HUES48 (cell line): ENCODE results near the gene CPED1.

Experiments
- H3K27ac ChIP-seq: one replicate; pipeline ENCODE4 v1.7.0; 2013; ENCODE audit warnings: low read depth, low read length, inconsistent platforms
- H3K27me3 ChIP-seq: 2 replicates; pipeline ENCODE4 v1.6.1; 2013; ENCODE audit warnings: mild to moderate bottlenecking, low read length; ENCODE audit not compliant: control insufficient read depth, insufficient read depth
- H3K36me3 ChIP-seq: 2 replicates; pipeline ENCODE4 v1.6.1; 2013; ENCODE audit warnings: low read length; ENCODE audit not compliant: control insufficient read depth, insufficient read depth
- H3K4me1 ChIP-seq: 2 replicates; pipeline ENCODE4 v1.6.1; 2013; ENCODE audit warnings: mild to moderate bottlenecking, low read length; ENCODE audit not compliant: control insufficient read depth, insufficient read depth
- H3K4me3 ChIP-seq: 2 replicates; pipeline ENCODE4 v1.5.1; 2013; ENCODE audit warnings: mild to moderate bottlenecking, low read depth, low read length
- H3K9ac ChIP-seq: 2 replicates; pipeline ENCODE4 v1.6.1; 2013; ENCODE audit warnings: mild to moderate bottlenecking, low read depth, low read length, moderate library complexity
- H3K9me3 ChIP-seq: 2 replicates; pipeline ENCODE4 v1.6.1; 2013; ENCODE audit warnings: low read length; ENCODE audit not compliant: control insufficient read depth, insufficient read depth

CPED1 gene

GRCh38 chr7:121275204-121275603, 286.7 kb downstream of the CPED1 start:
- H3K36me3 ChIP-seq: no peaks in the 10 kb centered on the region
- no peak overlapping the region for H3K9ac ChIP-seq
- peaks cover 12% of the 10 kb centered on the region for H3K4me1 ChIP-seq
- H3K4me3 ChIP-seq: no peak overlapping the region
- H3K9me3 ChIP-seq: no peaks in the 10 kb centered on the region
- no peaks in the 10 kb centered on the region for H3K27me3 ChIP-seq
- H3K27ac ChIP-seq: no peak overlapping the region

GRCh38 chr7:121276313-121276712, 287.8 kb downstream of the CPED1 start:
- no peaks in the 10 kb centered on the region for H3K36me3 ChIP-seq
- H3K27ac ChIP-seq: no peak overlapping the region
- no peak overlapping the region for H3K4me3 ChIP-seq
- no peak overlapping the region for H3K9ac ChIP-seq
- no peaks in the 10 kb centered on the region for H3K9me3 ChIP-seq
- H3K4me1 ChIP-seq: peaks cover 12% of the 10 kb centered on the region
- no peaks in the 10 kb centered on the region for H3K27me3 ChIP-seq

DNA sequence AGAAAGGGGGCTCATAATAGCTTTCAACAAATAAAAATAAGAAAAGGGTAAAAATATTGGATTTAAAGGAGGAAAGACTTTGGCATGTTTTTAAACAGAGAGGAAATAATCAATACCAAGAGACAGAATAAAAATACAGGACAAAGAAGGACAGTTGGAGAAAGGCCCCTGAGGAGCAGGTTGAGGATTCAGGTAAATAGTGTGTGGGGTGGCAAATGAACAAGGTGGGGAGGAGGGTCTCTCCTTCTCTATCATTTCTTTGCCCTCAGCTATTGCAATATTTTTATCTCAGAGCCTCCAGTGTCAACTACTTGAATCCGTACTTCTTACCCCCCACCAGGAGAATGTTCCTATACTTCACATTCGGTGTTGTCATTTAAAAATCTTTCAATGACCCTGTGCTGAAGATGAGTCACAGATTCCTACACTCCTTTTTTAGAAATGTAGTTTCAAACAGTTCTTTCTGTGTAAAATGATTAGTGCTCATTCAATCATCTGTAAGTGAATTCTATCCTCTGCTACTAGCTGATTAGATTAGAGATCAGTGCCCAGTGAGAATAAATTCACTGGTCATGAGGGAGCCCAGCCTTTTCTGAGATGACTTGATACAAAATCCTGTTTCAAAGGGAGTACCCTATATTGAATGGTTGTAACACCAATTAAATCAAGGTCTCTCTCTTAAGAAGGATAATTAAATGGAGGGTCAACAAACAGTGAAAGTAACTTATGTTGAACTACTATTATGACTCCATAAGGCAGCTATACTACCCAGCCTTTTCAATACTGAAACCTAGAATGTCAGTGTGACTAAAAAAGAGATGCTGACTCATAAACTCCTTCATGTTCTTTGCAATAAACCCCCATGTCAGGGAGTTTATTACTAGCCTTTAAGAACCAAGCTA, 289.9 kb downstream of the CPED1 start:
- Histone ChIP-seq H3K4me3 (no peak overlapping the region), H3K27me3 (no peaks in the 10 kb centered on the region), H3K4me1 (peaks cover 12% of the 10 kb centered on the region), H3K36me3 (no peaks in the 10 kb centered on the region), H3K9ac (no peak overlapping the region), H3K27ac (peak overlapping the region; percentile 21), H3K9me3 (no peaks in the 10 kb centered on the region)

DNA sequence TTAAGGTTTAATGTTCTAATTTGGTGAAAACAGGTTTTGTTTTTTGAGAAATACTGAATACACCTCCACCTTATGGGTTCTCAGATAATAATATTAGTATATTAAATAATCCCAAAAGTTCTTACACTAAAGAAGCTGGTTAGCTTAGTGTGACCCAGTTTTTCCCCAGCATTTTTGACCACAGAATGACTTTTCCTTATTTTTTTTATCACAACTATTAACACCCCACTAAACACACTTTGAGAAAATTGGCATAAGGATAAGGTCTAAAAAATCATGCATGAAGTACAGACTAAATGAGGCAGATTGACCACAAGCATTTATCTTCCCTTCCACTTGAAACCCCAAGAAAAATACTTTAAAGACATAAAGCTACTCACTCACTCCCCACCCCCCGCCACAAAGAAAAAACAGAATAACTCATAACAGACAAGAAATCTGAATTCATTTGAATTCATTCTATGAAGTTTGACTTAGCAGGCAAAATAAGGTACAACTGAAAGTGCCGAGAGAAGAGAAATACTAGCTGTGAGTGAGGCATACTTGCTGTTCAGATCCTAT, 290.6 kb downstream of the CPED1 start:
- Histone ChIP-seq H3K9ac (no peak overlapping the region), H3K4me1 (peaks cover 12% of the 10 kb centered on the region), H3K27ac (peak overlapping the region; percentile 21)

GRCh38 chr7:121279822-121280221, 291.3 kb downstream of the CPED1 start:
- H3K27me3 ChIP-seq: no peaks in the 10 kb centered on the region
- H3K27ac ChIP-seq: no peak overlapping the region
- no peak overlapping the region for H3K4me3 ChIP-seq
- H3K4me1 ChIP-seq: peaks cover 12% of the 10 kb centered on the region
- no peak overlapping the region for H3K9ac ChIP-seq
- no peaks in the 10 kb centered on the region for H3K36me3 ChIP-seq
- H3K9me3 ChIP-seq: peaks cover 11% of the 10 kb centered on the region

More for the DNA sequence above, 290.6 kb downstream of the CPED1 start:
- Histone ChIP-seq H3K27me3 (no peaks in the 10 kb centered on the region), H3K4me3 (no peak overlapping the region), H3K9me3 (peaks cover 7% of the 10 kb centered on the region), H3K36me3 (no peaks in the 10 kb centered on the region)

DNA sequence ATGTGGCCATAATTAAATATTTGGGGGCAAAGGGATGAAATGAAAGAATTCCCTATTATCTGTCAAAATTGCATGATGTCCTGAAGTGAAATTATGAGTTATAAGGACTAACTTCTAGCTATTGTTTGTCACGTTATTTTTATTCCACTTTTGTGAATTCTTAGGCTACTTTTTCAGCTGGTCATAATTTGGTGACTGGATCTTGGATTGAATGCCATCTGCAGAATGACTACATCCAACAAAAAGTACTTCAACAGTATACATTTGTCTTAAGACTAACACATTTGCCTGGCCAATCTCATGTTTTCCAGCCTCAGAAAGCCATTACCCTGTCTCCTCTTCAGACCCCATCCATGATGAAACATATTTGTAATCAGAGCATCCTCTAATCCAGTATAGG, 292.1 kb downstream of the CPED1 start:
- Histone ChIP-seq H3K9ac (no peak overlapping the region), H3K4me1 (peaks cover 12% of the 10 kb centered on the region), H3K9me3 (peaks cover 19% of the 10 kb centered on the region), H3K36me3 (no peaks in the 10 kb centered on the region), H3K27ac (no peak overlapping the region), H3K27me3 (no peaks in the 10 kb centered on the region), H3K4me3 (no peak overlapping the region)

- H3K27ac ChIP-seq: no peak overlapping the region
- H3K36me3 ChIP-seq: no peaks in the 10 kb centered on the region
- peaks cover 12% of the 10 kb centered on the region for H3K4me1 ChIP-seq
- no peaks in the 10 kb centered on the region for H3K27me3 ChIP-seq
- no peak overlapping the region for H3K4me3 ChIP-seq
- H3K9me3 ChIP-seq: peaks cover 20% of the 10 kb centered on the region
- H3K9ac ChIP-seq: no peak overlapping the region
These were observed 293.6 kb downstream of the CPED1 start for GRCh38 chr7:121282129-121282528.

DNA sequence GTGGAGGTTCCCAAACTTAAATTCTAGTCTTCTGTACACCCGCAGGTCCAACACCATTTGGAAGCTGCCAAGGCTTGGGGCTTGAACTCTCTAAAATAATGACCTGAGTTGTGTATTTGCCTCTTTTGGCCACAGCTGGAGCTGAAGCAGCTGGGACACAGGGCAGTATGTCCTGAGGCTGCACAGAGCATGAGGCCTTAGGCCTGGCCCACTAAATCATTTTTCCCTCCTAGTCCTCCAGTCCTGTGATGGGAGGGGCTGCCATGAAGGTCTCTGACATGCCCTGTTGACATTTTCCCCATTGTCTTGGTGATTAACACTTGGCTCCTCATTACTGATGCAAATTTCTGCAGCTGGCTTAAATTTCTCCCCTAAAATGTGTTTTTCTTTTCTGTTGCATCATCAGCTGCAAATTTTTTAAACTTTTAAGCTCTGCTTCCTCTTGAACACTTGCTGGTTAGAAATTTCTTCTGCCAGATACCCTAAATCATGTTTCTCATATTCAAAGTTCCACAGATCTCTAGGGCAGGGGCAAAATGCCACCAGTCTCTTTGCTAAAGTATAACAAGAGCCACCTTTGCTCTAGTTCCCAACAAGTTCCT, 296.7 kb downstream of the CPED1 start:
- H3K9ac ChIP-seq: no peak overlapping the region
- no peaks in the 10 kb centered on the region for H3K4me1 ChIP-seq
- no peaks in the 10 kb centered on the region for H3K27me3 ChIP-seq
- peaks cover 20% of the 10 kb centered on the region for H3K9me3 ChIP-seq
- H3K36me3 ChIP-seq: no peaks in the 10 kb centered on the region
- no peak overlapping the region for H3K27ac ChIP-seq
- H3K4me3 ChIP-seq: no peak overlapping the region

DNA sequence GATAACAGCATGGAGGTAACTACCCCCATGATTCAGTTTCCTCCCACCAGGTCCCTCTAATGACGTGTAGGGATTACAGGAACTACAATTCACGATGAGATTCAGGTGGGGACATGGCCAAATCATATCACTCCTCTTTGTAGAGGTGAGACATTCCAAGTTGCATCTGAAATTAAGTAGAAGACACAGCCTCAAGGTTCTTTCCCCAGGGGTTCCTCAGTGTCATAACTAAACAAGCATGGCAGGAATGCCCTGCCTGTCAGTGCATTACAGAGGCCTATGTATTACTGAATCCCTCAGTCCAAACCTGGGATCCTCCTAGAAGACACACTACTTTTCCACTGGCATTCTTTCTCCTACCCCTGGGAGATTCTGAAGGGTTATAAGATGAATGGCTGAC, 297.7 kb downstream of the CPED1 start:
- Histone ChIP-seq H3K27me3 (no peaks in the 10 kb centered on the region), H3K27ac (no peak overlapping the region), H3K9me3 (peaks cover 20% of the 10 kb centered on the region), H3K4me3 (no peak overlapping the region), H3K4me1 (no peaks in the 10 kb centered on the region), H3K36me3 (no peaks in the 10 kb centered on the region), H3K9ac (no peak overlapping the region)

DNA sequence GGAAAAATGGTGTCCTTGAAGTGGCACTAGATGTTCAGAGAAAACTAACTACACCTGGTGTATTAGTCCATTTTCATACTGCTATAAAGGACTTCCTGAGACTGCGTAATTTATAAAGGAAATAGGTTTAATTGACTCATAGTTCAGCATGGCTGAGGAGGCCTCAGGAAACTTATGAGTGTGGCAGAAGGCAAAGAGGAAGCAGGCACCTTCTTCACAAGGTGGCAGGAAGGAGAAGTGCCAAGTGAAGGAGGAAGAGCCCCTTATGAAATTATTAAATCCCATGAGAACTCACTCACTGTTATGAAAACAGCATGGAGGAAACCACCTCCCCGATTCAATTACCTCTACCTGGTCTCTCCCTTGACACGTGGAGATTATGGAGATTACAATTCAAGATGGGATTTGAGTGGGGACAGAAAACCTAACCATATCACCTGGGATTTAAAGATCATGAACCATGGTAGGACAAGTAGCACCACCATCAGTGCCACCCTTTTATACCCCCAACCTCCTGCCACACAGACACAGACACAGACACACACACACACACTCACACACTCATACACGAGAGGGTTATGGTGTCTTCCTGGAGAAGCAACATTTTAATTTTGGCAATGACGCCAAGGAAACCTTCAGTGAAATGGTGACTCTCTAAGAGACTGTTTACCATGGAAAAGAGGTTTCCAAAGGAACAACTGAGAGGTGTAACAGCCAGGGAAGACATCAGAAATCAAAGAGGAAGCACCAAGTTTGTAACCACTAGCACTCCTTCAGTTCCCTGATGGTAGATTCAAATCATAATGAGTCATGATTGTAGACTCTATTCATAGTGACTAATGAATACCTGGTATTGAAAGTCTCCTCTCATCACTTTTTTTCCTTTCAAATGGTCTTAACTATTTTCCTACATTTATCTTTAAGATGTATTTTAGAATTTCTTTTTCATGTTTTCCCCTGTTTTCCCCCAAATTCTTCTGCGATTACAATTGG, 298.5 kb downstream of the CPED1 start:
- Histone ChIP-seq H3K4me1 (no peaks in the 10 kb centered on the region), H3K9ac (no peak overlapping the region), H3K9me3 (peaks cover 20% of the 10 kb centered on the region), H3K4me3 (no peak overlapping the region), H3K36me3 (no peaks in the 10 kb centered on the region), H3K27me3 (no peaks in the 10 kb centered on the region), H3K27ac (no peak overlapping the region)
